PC-9 (cell line): Measurements from ENCODE around the gene TRIM7. TPM values are rescaled to one million over a fixed set of nuclear protein-coding genes. Genes with fewer than 3 reads are reported as not detected.

ENCODE experiments used
- BruUV-seq: library from RNA; stranded (reverse); fragments of 400-500 nt; replicated peaks from 2 replicates; lab custom pipeline; 2021; lab: Mats Ljungman, UMichigan
- CTCF ChIA-PET: fragments of 300-600 bp; sonication (Branson Sonifier 250); formaldehyde crosslinking; loops from one replicate; lab custom pipeline; 2022; ENCODE audit warnings: antibody characterized with exemption; lab: Charles Lee
- POLR2A ChIA-PET: fragments of 300-600 bp; sonication (Branson Sonifier 250); formaldehyde crosslinking; loops from one replicate; lab custom pipeline; 2022; ENCODE audit warnings: antibody characterized with exemption; ENCODE audit not compliant: unreplicated experiment; lab: Charles Lee
- DNase-seq, 2 experiments: peaks; one replicate each; pipeline versions ENCODE4 v3.0.0 to v3.0.0-alpha.2; 2015 to 2022; ENCODE audit warnings: mixed read lengths in 1 of 2
- H2AFZ ChIP-seq: fragments of 200-600 bp; sonication (generic); 2 replicates; pipeline ENCODE4 v1.8.1; 2017; ENCODE audit warnings: antibody characterized with exemption
- H3F3A ChIP-seq: fragments of 200-600 bp; sonication (generic); 2 replicates; pipeline ENCODE4 v1.8.1; 2017; ENCODE audit warnings: antibody characterized with exemption, mild to moderate bottlenecking, low read depth; ENCODE audit not compliant: insufficient read depth
- H3K27ac ChIP-seq: fragments of 200-600 bp; sonication (generic); 2 replicates; pipeline ENCODE4 v1.6.1; 2016; ENCODE audit warnings: mixed run types
- H3K27me3 ChIP-seq: fragments of 200-600 bp; sonication (generic); 2 replicates; pipeline ENCODE4 v1.6.1; 2016; ENCODE audit warnings: low read depth, mixed run types; ENCODE audit not compliant: insufficient read depth
- H3K36me3 ChIP-seq: fragments of 200-600 bp; sonication (generic); 2 replicates; pipeline ENCODE4 v1.6.1; 2016; ENCODE audit warnings: low read depth, mixed run types
- H3K4me1 ChIP-seq: fragments of 200-600 bp; sonication (generic); replicated peaks from 2 replicates; pipeline ENCODE4 v1.6.1; 2016; ENCODE audit warnings: mixed run types; ENCODE audit not compliant: insufficient read depth
- H3K4me2 ChIP-seq: fragments of 200-600 bp; sonication (generic); 2 replicates; pipeline ENCODE4 v1.6.1; 2017; ENCODE audit warnings: mixed run types
- H3K4me3 ChIP-seq: fragments of 200-600 bp; sonication (generic); 2 replicates; pipeline ENCODE4 v1.6.1; 2016; ENCODE audit warnings: mixed run types
- H3K79me2 ChIP-seq: fragments of 200-600 bp; sonication (generic); 2 replicates; pipeline ENCODE4 v1.6.1; 2017; ENCODE audit warnings: low read depth, mixed run types
- H3K9me2 ChIP-seq: fragments of 200-600 bp; sonication (generic); 2 replicates; pipeline ENCODE4 v1.8.1; 2017; ENCODE audit warnings: mild to moderate bottlenecking; ENCODE audit not compliant: insufficient read depth
- H3K9me3 ChIP-seq: fragments of 200-600 bp; sonication (generic); 2 replicates; pipeline ENCODE4 v1.8.1; 2016; ENCODE audit warnings: low read depth; ENCODE audit not compliant: insufficient read depth
- H4K20me1 ChIP-seq: fragments of 200-600 bp; sonication (generic); 2 replicates; pipeline ENCODE4 v1.8.1; 2017; ENCODE audit not compliant: insufficient read depth
- EZH2 ChIP-seq: fragments of 200-600 bp; sonication (generic); IDR thresholded peaks from 2 replicates; pipeline ENCODE4 v1.8.0; 2017; ENCODE audit warnings: antibody characterized with exemption, low read depth
- intact Hi-C: fragments of 100-400 bp; cut with micrococcal nuclease; formaldehyde crosslinking; loops from one replicate; pipeline ENCODE4 v1.10.0; 2022; ENCODE audit not compliant: unreplicated experiment
- total RNA-seq: library from RNA; stranded (reverse); gene quantifications from 2 replicates; pipeline ENCODE4 v1.2.3, GENCODE V29; 2021
- TF ChIP-seq, protein P1 (sequence below): fragments of 200-600 bp; sonication (generic); conservative IDR thresholded peaks from 2 replicates; pipeline ENCODE4 v1.6.1; 2017; ENCODE audit warnings: mixed run types, antibody characterized with exemption, mild to moderate bottlenecking, moderate library complexity

Gene TRIM7
- total RNA-seq, 1 experiment from 2014 or later, result 9.2 TPM

DNA sequence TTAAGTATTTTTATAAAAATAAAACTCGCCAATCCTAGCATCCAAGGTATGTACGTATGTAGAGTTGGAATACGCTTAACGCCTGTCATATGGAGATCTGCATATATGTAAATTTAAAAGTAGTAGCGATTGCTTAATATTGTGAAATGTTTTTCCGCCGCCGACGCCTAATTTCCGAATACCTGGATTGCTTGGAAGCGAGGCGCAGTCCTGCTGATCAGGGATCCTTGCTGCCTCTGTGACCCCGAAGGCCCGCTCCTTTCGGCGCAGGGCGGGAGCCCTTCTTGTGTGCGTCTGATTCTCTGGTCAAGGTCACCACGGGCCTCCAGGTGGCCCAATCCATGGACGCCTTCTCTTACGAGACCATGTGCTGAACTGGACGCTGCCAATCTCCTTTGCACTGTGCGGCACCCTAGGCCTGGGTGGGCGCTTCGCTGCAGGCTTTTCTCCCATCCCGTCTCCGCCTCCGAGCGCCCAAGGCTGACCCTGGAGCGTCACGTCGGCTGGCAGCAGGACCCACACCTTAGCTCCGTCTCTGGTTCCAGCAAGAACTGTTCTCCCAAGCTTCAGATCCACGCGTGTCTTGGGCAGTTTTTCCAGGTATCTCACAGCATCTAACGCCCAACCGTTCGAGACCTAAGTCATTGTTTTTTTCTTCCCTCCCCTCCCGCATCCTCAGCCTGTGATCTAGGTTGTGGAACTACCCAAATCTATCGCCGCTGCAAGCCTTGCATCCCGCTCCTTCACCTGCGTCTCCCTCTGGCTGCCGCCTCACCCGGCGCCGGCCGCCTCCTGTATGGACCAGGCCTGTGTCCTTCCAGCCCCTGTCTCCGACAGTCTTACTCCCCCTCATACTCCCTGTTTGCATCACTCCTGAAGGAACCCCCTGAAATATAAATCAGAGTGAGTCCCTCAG, 14.5 kb upstream of the TRIM7 start:
- Histone ChIP-seq H3K4me2 (peak overlapping the region; percentile 72; the same call in 1 of the 2 replicates), H3K27ac (no peak overlapping the region), H3K4me3 (no peak overlapping the region), H3K9me2 (no peaks in the 10 kb centered on the region), H3K9me3 (no peaks in the 10 kb centered on the region), H3F3A (peaks cover 63% of the 10 kb centered on the region), H3K27me3 (no peaks in the 10 kb centered on the region), H3K36me3 (no peaks in the 10 kb centered on the region), H4K20me1 (peaks cover 5% of the 10 kb centered on the region), H3K4me1 (peaks cover 10% of the 10 kb centered on the region; the same call in 1 of the 2 replicates), H3K79me2 (peaks cover 9% of the 10 kb centered on the region), H2AFZ (no peak overlapping the region)
- TF ChIP-seq, protein P1, sequence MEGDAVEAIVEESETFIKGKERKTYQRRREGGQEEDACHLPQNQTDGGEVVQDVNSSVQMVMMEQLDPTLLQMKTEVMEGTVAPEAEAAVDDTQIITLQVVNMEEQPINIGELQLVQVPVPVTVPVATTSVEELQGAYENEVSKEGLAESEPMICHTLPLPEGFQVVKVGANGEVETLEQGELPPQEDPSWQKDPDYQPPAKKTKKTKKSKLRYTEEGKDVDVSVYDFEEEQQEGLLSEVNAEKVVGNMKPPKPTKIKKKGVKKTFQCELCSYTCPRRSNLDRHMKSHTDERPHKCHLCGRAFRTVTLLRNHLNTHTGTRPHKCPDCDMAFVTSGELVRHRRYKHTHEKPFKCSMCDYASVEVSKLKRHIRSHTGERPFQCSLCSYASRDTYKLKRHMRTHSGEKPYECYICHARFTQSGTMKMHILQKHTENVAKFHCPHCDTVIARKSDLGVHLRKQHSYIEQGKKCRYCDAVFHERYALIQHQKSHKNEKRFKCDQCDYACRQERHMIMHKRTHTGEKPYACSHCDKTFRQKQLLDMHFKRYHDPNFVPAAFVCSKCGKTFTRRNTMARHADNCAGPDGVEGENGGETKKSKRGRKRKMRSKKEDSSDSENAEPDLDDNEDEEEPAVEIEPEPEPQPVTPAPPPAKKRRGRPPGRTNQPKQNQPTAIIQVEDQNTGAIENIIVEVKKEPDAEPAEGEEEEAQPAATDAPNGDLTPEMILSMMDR, result no peak
- TF ChIP-seq EZH2, result no peak
- intact Hi-C loops, result loop anchor here (10.0 kb wide), 1 partner anchor 415 kb away; the partner anchor contains the start of gene MGAT1
- ChIA-PET POLR2A (no interaction called here), CTCF (no interaction called here)
- BruUV-seq, result no TSS peak
- no peak for DNase-seq

DNA sequence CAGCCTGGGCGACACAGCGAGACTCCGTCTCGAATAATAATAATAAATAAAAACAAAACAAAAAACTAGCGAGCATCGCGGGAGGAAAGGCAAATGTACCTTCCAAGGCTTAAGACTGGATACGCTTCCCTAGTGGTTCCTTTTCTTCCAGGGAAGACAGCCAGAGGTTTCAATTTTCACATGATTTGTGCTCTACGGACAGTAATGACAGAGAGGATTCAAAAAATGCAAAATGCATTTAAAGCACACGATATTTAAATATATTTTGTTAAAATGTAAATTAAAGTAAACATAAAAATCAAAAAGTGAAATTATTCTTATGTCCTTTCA, 13.8 kb upstream of the TRIM7 start:
- DNase-seq, result no peak
- Histone ChIP-seq H3K27me3 (no peaks in the 10 kb centered on the region), H3K4me3 (peak overlapping the region; percentile 70), H3K9me2 (no peaks in the 10 kb centered on the region), H4K20me1 (peaks cover 5% of the 10 kb centered on the region), H3K4me1 (peaks cover 7% of the 10 kb centered on the region; the same call in 1 of the 2 replicates), H3K9me3 (no peaks in the 10 kb centered on the region), H3K36me3 (no peaks in the 10 kb centered on the region), H3K79me2 (peaks cover 1% of the 10 kb centered on the region), H2AFZ (peak overlapping the region; percentile 83), H3F3A (peaks cover 65% of the 10 kb centered on the region), H3K27ac (peak overlapping the region; percentile 25), H3K4me2 (peak overlapping the region; percentile 72)
- POLR2A ChIA-PET, result no interaction called here
- CTCF ChIA-PET, result no interaction called here
- TF ChIP-seq, protein P1, result no peak
- TF ChIP-seq EZH2, result no peak
- intact Hi-C loops, result loop anchor here (1.0 kb wide), 2 partner anchors 11 to 27 kb away; no protein-coding TSS in a partner anchor
- BruUV-seq, result no TSS peak

DNA sequence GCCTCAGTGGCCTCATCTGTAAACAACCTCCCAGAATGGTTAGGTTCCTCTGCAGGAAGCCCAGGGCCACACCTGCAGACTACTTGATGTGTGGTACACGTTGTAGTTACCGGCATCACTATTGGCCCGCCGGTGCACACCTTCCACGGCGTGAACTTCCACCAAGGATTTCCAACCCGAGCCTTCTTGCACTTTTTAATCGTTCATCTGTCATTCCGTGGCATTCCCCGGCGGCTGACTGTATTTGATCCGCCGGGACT, 12.7 kb upstream of the TRIM7 start:
- H3K36me3 ChIP-seq, result no peaks in the 10 kb centered on the region
- no peaks in the 10 kb centered on the region for H3K9me2 ChIP-seq
- ChIA-PET CTCF (no interaction called here), POLR2A (no interaction called here)
- peaks cover 5% of the 10 kb centered on the region for H4K20me1 ChIP-seq
- peaks cover 7% of the 10 kb centered on the region; the same call in 1 of the 2 replicates for H3K4me1 ChIP-seq
- intact Hi-C loops, result loop anchor here (1.0 kb wide), 2 partner anchors 10 to 26 kb away; no protein-coding TSS in a partner anchor
- DNase-seq, result peak in 1 of 2 experiments; percentile 54
- no peaks in the 10 kb centered on the region for H3K79me2 ChIP-seq
- no peak for TF ChIP-seq EZH2
- TF ChIP-seq, protein P1, result no peak; the same call in 1 of the 2 replicates
- H2AFZ ChIP-seq, result peak overlapping the region; percentile 82
- no peaks in the 10 kb centered on the region for H3K9me3 ChIP-seq
- H3F3A ChIP-seq, result peaks cover 63% of the 10 kb centered on the region
- H3K27me3 ChIP-seq, result no peaks in the 10 kb centered on the region
- no TSS peak for BruUV-seq
- peak overlapping the region; percentile 70 for H3K4me3 ChIP-seq
- H3K27ac ChIP-seq, result peak overlapping the region; percentile 25
- peak overlapping the region; percentile 72 for H3K4me2 ChIP-seq
